HG03025 (cell line): ENCODE measurements around the gene MLLT1.
A peak's percentile ranks its signal among the peaks of the same experiment; 100 is the strongest.
"Not testable (repeated sequence)": the region's sequence is repeated elsewhere in the genome, so short reads cannot be mapped to it uniquely, and the experiment has no call there.

Experiments
- ATAC-seq: cut with Tn5 transposase; IDR thresholded peaks from one replicate; pipeline ENCODE4 v1.9.1; 2021; ENCODE audit warnings: mild to moderate bottlenecking, moderate library complexity; ENCODE audit not compliant: unreplicated experiment, low FRiP score

The MLLT1 gene

GRCh38 chr19:6279931-6280591 lies at the start of gene MLLT1:
MLLT1 (minus strand) TSS chr19:6279975; CDS start chr19:6279784, 191 bp downstream.
- ATAC-seq: peak; percentile 79

- no peak for ATAC-seq
These were observed 47.0 kb upstream of the MLLT1 start for GRCh38 chr19:6326815-6327214.

GRCh38 chr19:6325614-6326013 lies 45.8 kb upstream of the MLLT1 start:
- no peak for ATAC-seq

GRCh38 chr19:6324757-6325156 lies 45.0 kb upstream of the MLLT1 start:
- ATAC-seq: no peak

- no peak for ATAC-seq
These were observed 42.5 kb upstream of the MLLT1 start for GRCh38 chr19:6322284-6322683.

GRCh38 chr19:6319376-6319775 lies 39.6 kb upstream of the MLLT1 start:
- ATAC-seq: no peak

GRCh38 chr19:6318772-6319171 lies 39.0 kb upstream of the MLLT1 start:
- ATAC-seq: no peak

- not testable (repeated sequence) for ATAC-seq
These were observed 35.9 kb upstream of the MLLT1 start for GRCh38 chr19:6315646-6316045.

GRCh38 chr19:6313398-6313969 lies 33.7 kb upstream of the MLLT1 start:
- no peak for ATAC-seq

- ATAC-seq: no peak
These were observed 32.2 kb upstream of the MLLT1 start for GRCh38 chr19:6312018-6312417.

GRCh38 chr19:6298413-6298812 lies 18.6 kb upstream of the MLLT1 start:
- no peak for ATAC-seq

GRCh38 chr19:6297202-6297601 lies 17.4 kb upstream of the MLLT1 start:
- no peak for ATAC-seq

GRCh38 chr19:6292006-6292405 lies 12.2 kb upstream of the MLLT1 start:
- no peak for ATAC-seq

- no peak for ATAC-seq
These were observed 9.0 kb upstream of the MLLT1 start for GRCh38 chr19:6288737-6289136.

- ATAC-seq: no peak
These were observed 7.6 kb upstream of the MLLT1 start for GRCh38 chr19:6287269-6287885.

GRCh38 chr19:6286676-6287075 lies 6.9 kb upstream of the MLLT1 start:
- no peak for ATAC-seq

GRCh38 chr19:6282393-6282792 lies 2.6 kb upstream of the MLLT1 start:
- ATAC-seq: not testable (repeated sequence)

- peak; percentile 27 for ATAC-seq
These were observed 200 bp downstream of the MLLT1 start for GRCh38 chr19:6279620-6279930.

GRCh38 chr19:6278740-6279619 lies 795 bp downstream of the MLLT1 start:
- ATAC-seq: no peak

GRCh38 chr19:6278051-6278450 lies 1.7 kb downstream of the MLLT1 start:
- ATAC-seq: no peak

GRCh38 chr19:6276447-6276846 lies 3.3 kb downstream of the MLLT1 start:
- ATAC-seq: no peak
